Prostate gland (tissue), 2 donors: ENCODE measurements around the gene A1CF. TPM values are rescaled to one million over a fixed set of nuclear protein-coding genes. Genes with fewer than 3 reads are reported as not detected.

Experiments
- total RNA-seq, 2 donors: library from RNA; depleted of rRNA; stranded (reverse); fragments of >200 nt; gene quantifications; one replicate each; pipeline ENCODE4 v1.1.0, GENCODE V29; 2016

The A1CF gene
- total RNA-seq, 2 donors from 2014 or later: not detected

Other genes starting within 250 kb of the A1CF start
- 1 to 10 TPM; 3.5 to 4.2 TPM for gene ASAH2B, start 145.7 kb downstream of the A1CF start, total RNA-seq
- 1 to 10 TPM; 2.7 to 9.0 TPM for gene PRKG1, start 188.9 kb upstream of the A1CF start, total RNA-seq